HG02973 (cell line): ENCODE data around the gene KRT7.

Experiments
- ATAC-seq: cut with Tn5 transposase; IDR thresholded peaks from one replicate; pipeline ENCODE4 v1.9.1; 2021; ENCODE audit warnings: moderate library complexity; ENCODE audit not compliant: unreplicated experiment

The KRT7 gene

DNA sequence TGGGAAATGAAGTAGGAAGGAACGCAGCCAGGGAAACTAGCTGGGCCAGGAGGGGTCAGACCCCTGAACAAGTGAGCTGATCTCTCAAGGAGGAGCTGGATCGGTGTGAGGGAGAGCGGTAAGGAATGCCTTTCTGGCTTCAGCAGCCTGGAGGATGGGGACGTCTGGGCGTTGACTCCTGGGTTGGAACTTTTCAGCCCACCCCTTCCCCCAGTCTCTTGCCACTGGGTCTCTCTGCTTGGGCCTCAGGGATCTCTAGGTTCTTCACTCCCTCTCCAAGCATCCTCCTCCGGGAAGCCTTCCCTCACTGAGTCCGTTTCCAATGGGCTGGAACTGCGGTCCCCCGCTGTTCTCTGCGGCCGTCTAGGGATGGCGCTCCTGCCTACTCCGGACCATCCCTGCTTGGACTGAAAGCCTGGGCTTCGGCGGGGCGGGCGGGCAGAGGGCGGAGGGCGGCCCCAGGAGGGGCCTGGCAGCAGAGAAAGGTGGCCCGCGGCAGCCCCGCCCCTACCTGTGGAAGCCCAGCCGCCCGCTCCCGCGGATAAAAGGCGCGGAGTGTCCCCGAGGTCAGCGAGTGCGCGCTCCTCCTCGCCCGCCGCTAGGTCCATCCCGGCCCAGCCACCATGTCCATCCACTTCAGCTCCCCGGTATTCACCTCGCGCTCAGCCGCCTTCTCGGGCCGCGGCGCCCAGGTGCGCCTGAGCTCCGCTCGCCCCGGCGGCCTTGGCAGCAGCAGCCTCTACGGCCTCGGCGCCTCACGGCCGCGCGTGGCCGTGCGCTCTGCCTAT lies at the start of gene KRT7:
TSS of gene KRT7 (plus strand) at position 570 of the 788 bp plus-strand sequence. CDS start at position 624, 54 bp downstream.
- ATAC-seq = no peak

- ATAC-seq = no peak
These were observed 49.5 kb upstream of the KRT7 start for GRCh38 chr12:52183544-52183910.

GRCh38 chr12:52183971-52184370 lies 49.1 kb upstream of the KRT7 start:
- ATAC-seq = no peak

- ATAC-seq = no peak
These were observed 48.2 kb upstream of the KRT7 start for GRCh38 chr12:52184813-52185212.

DNA sequence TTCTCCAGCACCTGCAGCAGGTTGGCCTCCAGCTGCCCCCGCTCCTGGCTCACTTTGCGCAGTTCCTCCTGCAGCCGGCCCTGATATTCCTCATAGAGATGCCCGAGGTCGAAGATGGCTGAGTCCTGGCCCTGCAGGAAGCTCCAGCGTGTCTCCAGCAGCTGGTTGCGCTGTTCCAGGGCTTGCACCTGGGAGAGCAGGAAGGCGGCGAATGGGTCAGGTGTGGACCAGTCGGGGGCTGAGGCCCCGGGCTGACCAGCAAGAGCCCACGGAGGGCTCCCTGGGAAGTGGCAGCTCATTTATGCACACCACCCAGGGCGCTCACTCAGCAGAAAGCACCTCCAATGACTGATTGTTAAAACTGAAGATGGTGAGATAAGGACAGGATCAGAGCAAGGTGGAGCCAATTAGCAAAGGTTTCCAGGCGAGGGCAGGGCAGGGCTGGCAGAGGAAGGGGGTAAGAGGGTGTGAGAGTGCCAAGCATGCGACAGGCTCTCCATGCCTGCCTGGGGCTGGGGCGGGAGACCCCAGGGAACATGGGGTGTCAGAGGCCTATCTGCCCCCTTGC lies 47.6 kb upstream of the KRT7 start:
- no peak for ATAC-seq

GRCh38 chr12:52186118-52186840 lies 46.8 kb upstream of the KRT7 start:
- no peak for ATAC-seq

DNA sequence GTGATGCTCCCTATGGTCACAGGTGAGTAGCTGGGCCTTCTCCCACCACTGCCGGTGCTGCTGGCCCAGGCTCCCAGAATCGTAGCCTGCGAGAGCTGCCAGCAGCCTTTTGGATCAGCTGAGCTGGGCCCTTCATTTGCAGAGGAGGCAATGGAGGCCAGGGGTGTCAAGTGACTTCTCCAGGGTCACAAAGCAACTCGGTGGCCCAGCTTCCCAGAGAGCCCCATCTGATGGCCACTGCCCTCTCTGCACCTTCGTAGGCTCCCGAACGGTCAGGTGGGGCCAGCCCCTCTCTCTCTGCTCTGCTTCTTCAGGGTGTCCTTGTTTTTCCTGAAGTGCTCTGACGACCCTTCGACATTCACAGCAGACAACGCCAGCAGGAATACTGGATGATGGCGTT lies 45.8 kb upstream of the KRT7 start:
- no peak for ATAC-seq

DNA sequence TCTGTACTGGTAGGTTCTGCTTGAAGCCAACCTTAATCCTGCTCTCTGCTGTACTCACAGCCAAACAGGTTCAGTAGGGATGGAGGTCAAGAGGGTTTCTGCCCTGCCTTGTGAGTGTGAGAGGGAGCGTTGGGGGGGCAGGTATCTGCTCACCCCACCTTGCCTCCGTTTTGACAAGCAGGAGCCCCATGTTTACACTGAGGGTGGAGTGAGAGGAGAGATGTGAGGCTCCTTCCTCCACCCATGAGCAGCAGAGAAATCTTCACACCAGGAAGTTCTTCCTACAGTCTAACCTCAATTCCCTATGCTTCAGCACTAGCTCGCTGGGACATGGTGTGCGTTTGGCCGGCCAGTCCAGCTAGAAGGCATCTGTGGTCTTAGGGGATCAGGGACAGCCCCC lies 45.4 kb upstream of the KRT7 start:
- ATAC-seq = no peak

- no peak for ATAC-seq
These were observed 44.4 kb upstream of the KRT7 start for GRCh38 chr12:52188658-52189057.

- ATAC-seq = no peak
These were observed 43.5 kb upstream of the KRT7 start for GRCh38 chr12:52189376-52190174.

DNA sequence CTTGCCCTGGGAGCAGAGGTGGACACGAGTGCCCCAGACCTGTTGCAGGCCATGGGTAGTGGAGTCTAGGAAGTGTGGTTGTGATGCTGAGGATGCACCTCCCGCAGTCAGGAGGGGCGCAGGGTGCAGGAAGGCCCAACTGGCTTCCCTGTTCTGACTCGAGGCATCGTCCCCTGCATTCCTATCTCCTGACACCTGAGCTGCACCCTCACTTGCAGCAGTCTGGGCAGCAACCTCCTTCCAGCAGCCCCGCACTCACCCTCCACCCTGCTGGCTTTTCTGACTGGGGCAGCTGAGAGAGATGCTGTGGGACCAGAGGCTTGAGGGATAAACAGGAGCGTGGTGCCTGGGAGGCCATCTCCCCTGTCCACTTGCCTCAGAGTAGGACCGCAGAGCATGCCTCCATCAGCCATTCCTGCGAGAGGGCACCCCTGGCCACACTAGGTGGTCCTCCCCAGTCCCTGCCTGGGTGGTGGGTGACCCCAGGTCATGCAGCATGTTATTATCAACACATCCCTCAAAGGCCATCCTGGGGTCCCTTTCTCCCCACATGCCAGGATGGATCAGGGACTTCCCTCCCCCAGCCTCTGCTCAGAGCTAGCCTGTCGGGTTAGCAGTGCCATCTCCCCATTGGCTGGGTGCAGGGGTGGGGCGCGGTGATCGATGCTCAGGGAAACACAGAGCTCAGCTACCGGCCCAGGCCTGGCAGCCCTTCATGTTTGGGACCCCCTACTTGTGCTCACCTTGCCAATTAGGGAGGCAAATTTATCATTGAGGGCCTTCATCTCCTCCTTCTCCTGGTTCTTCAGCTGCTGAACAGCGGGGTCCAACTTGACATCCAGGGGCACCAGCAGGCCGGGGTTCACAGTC lies 41.9 kb upstream of the KRT7 start:
- no peak for ATAC-seq

DNA sequence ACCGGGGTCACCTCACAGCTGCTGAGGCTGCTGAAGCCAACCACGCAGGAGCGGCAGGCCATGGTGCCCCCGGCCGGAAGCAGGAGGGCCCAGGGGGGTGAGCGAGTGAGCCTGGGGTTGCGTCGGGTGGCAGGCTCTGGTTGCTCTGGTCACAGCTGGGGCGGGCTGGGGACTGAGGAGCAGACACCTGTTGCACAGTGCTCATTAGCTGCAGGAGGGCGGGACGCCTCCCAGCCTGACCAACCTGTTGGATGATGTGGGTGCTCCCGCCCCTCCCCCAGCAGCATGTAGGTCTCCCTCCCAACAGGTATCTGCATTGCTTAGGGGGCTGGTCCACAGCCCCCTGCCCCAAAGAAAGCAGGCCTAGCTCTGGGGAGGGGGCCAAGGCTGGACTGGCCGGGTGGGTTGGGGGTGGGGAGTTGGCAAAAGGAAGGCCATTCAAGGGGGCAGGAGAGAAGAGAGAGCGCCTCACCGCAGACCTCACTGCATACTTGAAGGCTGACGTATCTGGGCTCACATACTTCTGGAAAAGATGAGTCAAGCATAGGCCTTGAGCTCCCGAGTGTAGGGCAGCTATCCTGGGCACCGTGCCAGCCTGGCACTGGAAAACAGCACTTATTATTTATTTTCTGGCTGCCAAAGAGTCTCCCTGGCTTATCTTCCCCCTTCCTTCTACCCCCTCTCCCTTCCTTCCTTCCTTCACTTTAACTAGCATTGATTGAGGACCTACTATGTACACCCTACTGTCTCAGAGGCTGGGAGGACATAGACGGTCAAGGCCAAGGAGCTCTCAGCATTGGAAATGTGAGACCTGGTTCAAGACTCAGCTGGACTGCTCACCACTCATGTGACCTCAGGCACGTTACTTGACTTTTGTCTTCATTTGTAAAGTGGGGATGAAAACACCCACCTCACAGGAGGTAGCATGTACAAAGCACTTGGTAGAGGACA lies 40.9 kb upstream of the KRT7 start, which contains the start of gene KRT80:
TSS of gene KRT80 (minus strand) at position 174 of the 951 bp plus-strand sequence. CDS start at position 62, 112 bp downstream.
- ATAC-seq = no peak

- no peak for ATAC-seq
These were observed 39.5 kb upstream of the KRT7 start for GRCh38 chr12:52193532-52193931.

GRCh38 chr12:52193991-52194390 lies 39.1 kb upstream of the KRT7 start:
- no peak for ATAC-seq

DNA sequence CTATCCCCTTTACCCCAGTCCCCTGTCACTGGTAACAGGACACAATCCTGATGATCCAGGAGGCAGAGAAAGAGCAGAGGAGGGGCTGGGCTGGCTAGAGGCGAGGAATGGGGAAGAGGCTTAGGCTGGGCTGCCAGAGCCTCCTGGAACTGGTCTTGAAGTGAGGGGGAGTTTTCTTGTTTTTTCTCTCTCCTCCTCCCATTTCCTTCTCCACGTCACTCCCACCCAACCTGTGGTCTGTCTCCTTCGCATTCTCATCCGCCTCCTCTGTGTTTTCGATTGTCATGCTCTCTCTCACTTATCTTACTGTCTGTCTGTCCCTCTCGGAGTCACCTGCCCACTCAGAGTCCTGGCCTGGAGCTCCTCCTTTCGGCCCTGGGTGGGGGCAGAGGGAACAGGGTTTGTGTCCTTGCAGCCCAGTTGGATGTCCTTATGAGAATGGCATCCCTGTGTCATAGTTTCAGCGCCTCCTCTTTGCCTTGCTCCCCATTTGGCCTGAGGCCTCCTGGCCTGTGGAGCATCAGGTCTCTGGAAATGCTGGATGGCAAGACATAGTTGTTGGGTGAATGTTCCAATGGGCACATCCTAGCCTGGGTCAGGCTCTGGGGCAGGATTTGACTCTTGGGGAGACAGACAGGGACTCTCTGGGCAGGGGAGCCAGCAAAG lies 37.8 kb upstream of the KRT7 start:
- ATAC-seq = no peak

GRCh38 chr12:52197371-52198231 lies 35.4 kb upstream of the KRT7 start:
- ATAC-seq = no peak

GRCh38 chr12:52198454-52199215 lies 34.4 kb upstream of the KRT7 start:
- no peak for ATAC-seq
